Fibroblast of the aortic adventitia (primary cell): ENCODE data around the gene FLNC. TPM values are rescaled to one million over a fixed set of nuclear protein-coding genes. Genes with fewer than 3 reads are reported as not detected.

ENCODE experiments used
- DNase-seq: peaks from one replicate; pipeline ENCODE4 v3.0.0-alpha.2; 2010; ENCODE audit warnings: low read depth
- H3K4me3 ChIP-seq: 2 replicates; pipeline ENCODE4 v1.5.1; 2011; ENCODE audit warnings: low read depth, mild to moderate bottlenecking, control low read depth, low read length, moderate library complexity
- CTCF ChIP-seq: IDR thresholded peaks from 2 replicates; pipeline ENCODE4 v1.5.1; 2011; ENCODE audit warnings: mild to moderate bottlenecking, low read length, control low read depth, inconsistent platforms; ENCODE audit not compliant: insufficient read depth
- total RNA-seq: library from RNA; depleted of rRNA; stranded (reverse); fragments of >200 nt; gene quantifications from 2 replicates; pipeline ENCODE4 v1.2.3, GENCODE V29; 2012; ENCODE audit warnings: low replicate concordance

Gene FLNC
- total RNA-seq, 1 donor, result 193 TPM

GRCh38 chr7:128868624-128869137 is 38.5 kb downstream of the FLNC start:
- TF ChIP-seq CTCF, result no peak
- peak overlapping the region; percentile 54 for H3K4me3 ChIP-seq
- DNase-seq, result no peak

DNA sequence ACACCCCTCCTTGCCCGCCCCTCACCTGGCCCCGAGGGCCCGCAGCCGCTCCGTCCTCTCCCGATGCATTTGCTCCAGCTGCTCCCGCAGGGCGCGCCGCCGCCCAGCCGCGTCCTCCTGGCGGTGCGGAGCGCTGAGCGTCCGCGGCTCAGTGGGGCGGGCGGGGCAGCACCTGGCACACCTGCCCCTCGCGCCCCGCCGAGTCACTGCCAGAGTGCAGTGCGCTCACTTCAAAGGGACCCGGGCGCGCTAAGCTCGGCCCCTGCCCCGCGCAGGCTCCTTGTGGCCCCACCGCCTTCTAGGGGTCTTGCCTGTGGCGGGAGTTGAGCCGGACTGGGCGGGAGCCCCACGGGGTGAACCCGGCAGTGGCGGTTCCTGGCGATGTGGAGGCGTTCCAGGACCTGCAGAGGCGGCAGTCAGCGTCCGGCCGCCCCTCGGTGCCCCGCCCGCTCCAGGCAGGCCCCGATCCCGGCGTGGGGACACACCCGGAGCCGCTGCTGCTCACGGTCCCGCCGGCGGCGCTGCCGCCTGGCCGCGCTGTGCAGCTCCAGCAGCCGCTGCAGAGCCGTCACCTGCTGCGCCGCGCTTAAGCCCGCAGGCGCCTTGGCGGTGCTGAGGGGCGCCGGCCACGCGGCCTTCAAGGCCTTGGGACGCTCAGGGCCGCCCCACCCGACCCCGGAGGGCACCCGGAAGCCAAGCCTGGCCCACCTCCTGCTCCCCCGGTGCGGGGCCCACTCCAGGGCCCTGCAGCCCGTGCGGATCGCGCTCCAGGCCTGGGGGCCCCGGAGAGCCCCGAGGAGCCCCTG is 39.1 kb downstream of the FLNC start:
- peak overlapping the region; percentile 54 for H3K4me3 ChIP-seq
- DNase-seq, result no peak
- TF ChIP-seq CTCF, result no peak

- TF ChIP-seq CTCF, result no peak
- peak overlapping the region; percentile 54 for H3K4me3 ChIP-seq
- no peak for DNase-seq
Observed at GRCh38 chr7:128869944-128870285, 39.7 kb downstream of the FLNC start.

- no peak for TF ChIP-seq CTCF
- H3K4me3 ChIP-seq, result no peak overlapping the region
- no peak for DNase-seq
Observed at GRCh38 chr7:128871050-128871449, 40.8 kb downstream of the FLNC start.

GRCh38 chr7:128872394-128872824 is 42.2 kb downstream of the FLNC start:
- DNase-seq, result no peak
- H3K4me3 ChIP-seq, result no peak overlapping the region
- TF ChIP-seq CTCF, result no peak

DNA sequence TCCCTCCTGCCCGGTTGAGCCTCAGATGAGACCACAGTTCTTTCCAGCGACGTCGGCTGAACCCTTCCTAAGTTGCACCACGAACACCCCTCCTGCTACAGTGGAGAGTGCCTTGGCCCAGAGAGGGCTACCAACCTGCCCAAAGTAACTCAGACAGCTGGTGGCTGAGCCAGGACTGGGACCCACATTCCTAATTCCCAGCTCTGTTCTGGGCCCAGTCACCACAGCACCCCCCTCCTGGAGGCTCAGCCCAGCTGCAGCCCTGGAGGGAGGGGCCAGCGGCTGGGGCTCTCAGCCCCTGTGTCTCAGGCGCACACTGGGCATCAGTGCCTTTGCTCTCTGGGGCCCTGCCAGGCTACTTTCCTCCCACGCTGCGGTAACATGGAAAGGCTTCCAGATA is 43.0 kb downstream of the FLNC start:
- DNase-seq, result no peak
- no peak for TF ChIP-seq CTCF
- H3K4me3 ChIP-seq, result no peak overlapping the region
